ENCODE data around the gene ZRANB1. TPM values are rescaled to one million over a fixed set of nuclear protein-coding genes. Genes with fewer than 3 reads are reported as not detected.

ZRANB1 gene
- total and polyA plus RNA-seq, 2 of the 13 experiments (the other 11 are each of a cell fraction or from before 2014, with no cell fraction given), result 10.3 to 19.6 TPM

GRCh38 chr10:124909563-124909962, 32.4 kb upstream of the ZRANB1 start (continued):
- no peak for TF ChIP-seq ZNF33A (CRISPR knock-in tag; IDR thresholded peaks at IDR 0.05; ENCODE audit: borderline replicate concordance)
- TF ChIP-seq NFRKB (IDR thresholded peaks at IDR 0.05), result no peak
- TF ChIP-seq TEF (CRISPR knock-in tag; IDR thresholded peaks at IDR 0.05), result no peak
- TF ChIP-seq ZNF83 (CRISPR knock-in tag; IDR thresholded peaks at IDR 0.05; ENCODE audit: borderline replicate concordance), result no peak
- no peak for TF ChIP-seq ZNF605 (CRISPR knock-in tag; IDR thresholded peaks at IDR 0.05)
- no peak for TF ChIP-seq CERS6 (CRISPR knock-in tag; IDR thresholded peaks at IDR 0.05)
- no peak for TF ChIP-seq EHMT2 (IDR thresholded peaks at IDR 0.05; ENCODE audit: borderline replicate concordance, low read depth, low read length)
- no peak for TF ChIP-seq RFX3 (CRISPR knock-in tag; IDR thresholded peaks at IDR 0.05)
- TF ChIP-seq ZFP91 (CRISPR knock-in tag; IDR thresholded peaks at IDR 0.05; ENCODE audit: borderline replicate concordance), result peak; percentile 51; the same call in 1 of the 2 replicates
- TF ChIP-seq ZNF737 (CRISPR knock-in tag; IDR thresholded peaks at IDR 0.05; ENCODE audit: borderline replicate concordance), result no peak
- TF ChIP-seq NFYC (CRISPR knock-in tag; IDR thresholded peaks at IDR 0.05), result no peak
- TF ChIP-seq ZNF235 (CRISPR knock-in tag; IDR thresholded peaks at IDR 0.05; ENCODE audit: borderline replicate concordance), result no peak
- no peak for TF ChIP-seq ZNF430 (CRISPR knock-in tag; IDR thresholded peaks at IDR 0.05)
- no peak for TF ChIP-seq ZSCAN9 (CRISPR knock-in tag; IDR thresholded peaks at IDR 0.05; ENCODE audit: borderline replicate concordance)
- no peak for TF ChIP-seq RBAK (CRISPR knock-in tag; IDR thresholded peaks at IDR 0.05)
- 0 out of 2 replicates have a peak, but pooled peaks have one; percentile 20 for TF ChIP-seq HMGXB3 (CRISPR knock-in tag; IDR thresholded peaks at IDR 0.05; ENCODE audit: borderline replicate concordance)
- no peak for TF ChIP-seq FOXP4 (CRISPR knock-in tag; IDR thresholded peaks at IDR 0.05)
- TF ChIP-seq ZNF143 (CRISPR knock-in tag; IDR thresholded peaks at IDR 0.05), result no peak
- no peak for TF ChIP-seq SKI (IDR thresholded peaks at IDR 0.05; ENCODE audit: partially characterized antibody)
- no peak for TF ChIP-seq ZNF841 (CRISPR knock-in tag; IDR thresholded peaks at IDR 0.05; ENCODE audit: borderline replicate concordance)

All from HepG2 (cell line).